Fibroblast of lung (primary cell): ENCODE measurements around the gene LGI1. TPM values are rescaled to one million over a fixed set of nuclear protein-coding genes. Genes with fewer than 3 reads are reported as not detected.

Experiments used
- DNase-seq, 2 donors: peaks; one replicate each; pipeline versions ENCODE4 v3.0.0 to v3.0.0-alpha.2; 2010; ENCODE audit warnings: low read depth in 2 of 2
- H2AFZ ChIP-seq: 2 replicates; pipeline ENCODE4 v1.5.1; 2012; ENCODE audit warnings: low read length, control low read depth, inconsistent platforms
- H3K27ac ChIP-seq: 2 replicates; pipeline ENCODE4 v1.5.1; 2011; ENCODE audit warnings: low read length, control low read depth; ENCODE audit not compliant: insufficient read depth
- H3K27me3 ChIP-seq: 2 replicates; pipeline ENCODE4 v1.5.1; 2011; ENCODE audit warnings: mild to moderate bottlenecking, low read length; ENCODE audit not compliant: control insufficient read depth, insufficient read depth
- H3K36me3 ChIP-seq: 2 replicates; pipeline ENCODE4 v1.5.1; 2011; ENCODE audit warnings: low read length; ENCODE audit not compliant: control insufficient read depth, insufficient read depth
- H3K4me1 ChIP-seq: 2 replicates; pipeline ENCODE4 v1.5.1; 2011; ENCODE audit warnings: low read length; ENCODE audit not compliant: control insufficient read depth, insufficient read depth; ENCODE audit errors: extremely low read depth
- H3K4me2 ChIP-seq: 2 replicates; pipeline ENCODE4 v1.5.1; 2011; ENCODE audit warnings: low read length, control low read depth; ENCODE audit not compliant: insufficient read depth; ENCODE audit errors: extremely low read depth
- H3K4me3 ChIP-seq, 4 experiments: fragments of 200-600 bp in 1 of 4; sonication (generic) in 1 of 4; replicated peaks in 1 of 4; 2 replicates each; pipeline ENCODE4 v1.5.1; 2011 to 2016; ENCODE audit warnings: low read length in 4 of 4, low read depth in 3 of 4, mild to moderate bottlenecking in 3 of 4, control low read depth in 2 of 4, inconsistent platforms in 1 of 4, mixed read lengths in 1 of 4; ENCODE audit not compliant: insufficient read depth in 1 of 4; ENCODE audit errors: control extremely low read depth in 1 of 4
- H3K79me2 ChIP-seq: 2 replicates; pipeline ENCODE4 v1.5.1; 2012; ENCODE audit warnings: mild to moderate bottlenecking, low read length, inconsistent platforms; ENCODE audit not compliant: control insufficient read depth, insufficient read depth
- H3K9ac ChIP-seq: 2 replicates; pipeline ENCODE4 v1.5.1; 2011; ENCODE audit warnings: mild to moderate bottlenecking, low read length, control low read depth; ENCODE audit not compliant: insufficient read depth
- H3K9me3 ChIP-seq: 2 replicates; pipeline ENCODE4 v1.5.1; 2012; ENCODE audit warnings: low read depth, low read length; ENCODE audit not compliant: control insufficient read depth, insufficient read depth
- H4K20me1 ChIP-seq: 2 replicates; pipeline ENCODE4 v1.5.1; 2011; ENCODE audit warnings: low read length; ENCODE audit not compliant: control insufficient read depth, insufficient read depth; ENCODE audit errors: extremely low read depth
- EZH2 ChIP-seq: IDR thresholded peaks from 2 replicates; pipeline ENCODE4 v1.5.1; 2012; ENCODE audit warnings: low read length, control low read depth, mild to moderate bottlenecking; ENCODE audit errors: missing control alignments
- polyA plus RNA-seq, 2 donors: library from polyadenylated mRNA; depleted of rRNA in 1 of 2; stranded (reverse) in 1 of 2; unstranded in 1 of 2; fragments of >200 nt; gene quantifications; 2 replicates each; pipeline ENCODE4 v1.2.1, GENCODE V29; 2011 to 2012; ENCODE audit warnings: missing spikeins in 1 of 2
- total RNA-seq: library from RNA; depleted of rRNA; stranded (reverse); fragments of >200 nt; gene quantifications from 2 replicates; pipeline ENCODE4 v1.2.1, GENCODE V29; 2014
- TF ChIP-seq, protein P1 (sequence below), 2 donors: IDR thresholded peaks in 1 of 2; conservative IDR thresholded peaks in 1 of 2; 1 replicate in 1 of 2; 2 replicates in 1 of 2; pipeline ENCODE4 v1.5.1; 2011 to 2012; ENCODE audit warnings: low read length in 2 of 2, control low read depth in 1 of 2, inconsistent platforms in 1 of 2, low read depth in 1 of 2, mild to moderate bottlenecking in 1 of 2

Gene LGI1
- total and polyA plus RNA-seq, 2 donors (not counting 1 experiment from before 2014, with no cell fraction given) = not detected

DNA sequence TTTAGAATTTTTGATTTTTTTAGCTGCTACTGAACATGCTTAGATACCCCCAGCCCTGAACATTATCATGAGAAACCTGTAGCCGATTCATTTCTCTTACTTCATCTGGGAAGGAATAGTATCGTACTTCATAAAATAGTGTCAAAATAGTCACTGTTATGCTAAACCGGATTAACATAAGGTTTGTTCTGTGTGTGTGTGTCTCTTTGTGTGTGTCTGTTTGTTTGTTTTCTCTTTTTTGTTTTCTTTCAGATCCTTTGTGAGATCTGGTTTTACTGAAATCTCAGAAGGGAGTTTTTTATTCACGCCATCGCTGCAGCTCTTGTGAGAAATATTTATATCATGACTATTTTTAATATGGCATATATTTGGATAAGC lies 761 bp downstream of the LGI1 start:
- Histone ChIP-seq H3K9ac (no peak overlapping the region), H3K27me3 (peaks cover 10% of the 10 kb centered on the region), H2AFZ (no peak overlapping the region), H3K79me2 (no peaks in the 10 kb centered on the region), H3K4me2 (no peak overlapping the region), H4K20me1 (no peaks in the 10 kb centered on the region), H3K27ac (no peak overlapping the region), H3K4me1 (no peaks in the 10 kb centered on the region), H3K9me3 (no peaks in the 10 kb centered on the region), H3K4me3 (peak overlapping the region in 1 of 4 experiments; percentile 11), H3K36me3 (no peaks in the 10 kb centered on the region)
- DNase-seq = no peak
- TF ChIP-seq, protein P1, sequence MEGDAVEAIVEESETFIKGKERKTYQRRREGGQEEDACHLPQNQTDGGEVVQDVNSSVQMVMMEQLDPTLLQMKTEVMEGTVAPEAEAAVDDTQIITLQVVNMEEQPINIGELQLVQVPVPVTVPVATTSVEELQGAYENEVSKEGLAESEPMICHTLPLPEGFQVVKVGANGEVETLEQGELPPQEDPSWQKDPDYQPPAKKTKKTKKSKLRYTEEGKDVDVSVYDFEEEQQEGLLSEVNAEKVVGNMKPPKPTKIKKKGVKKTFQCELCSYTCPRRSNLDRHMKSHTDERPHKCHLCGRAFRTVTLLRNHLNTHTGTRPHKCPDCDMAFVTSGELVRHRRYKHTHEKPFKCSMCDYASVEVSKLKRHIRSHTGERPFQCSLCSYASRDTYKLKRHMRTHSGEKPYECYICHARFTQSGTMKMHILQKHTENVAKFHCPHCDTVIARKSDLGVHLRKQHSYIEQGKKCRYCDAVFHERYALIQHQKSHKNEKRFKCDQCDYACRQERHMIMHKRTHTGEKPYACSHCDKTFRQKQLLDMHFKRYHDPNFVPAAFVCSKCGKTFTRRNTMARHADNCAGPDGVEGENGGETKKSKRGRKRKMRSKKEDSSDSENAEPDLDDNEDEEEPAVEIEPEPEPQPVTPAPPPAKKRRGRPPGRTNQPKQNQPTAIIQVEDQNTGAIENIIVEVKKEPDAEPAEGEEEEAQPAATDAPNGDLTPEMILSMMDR (conservative IDR thresholded peaks at IDR 0.05 in 1 of 2, IDR thresholded peaks at IDR 0.05 in 1 of 2; ENCODE audit: low read depth in 1 of 2, low read length in 2 of 2) = no peak
- TF ChIP-seq EZH2 = no peak

DNA sequence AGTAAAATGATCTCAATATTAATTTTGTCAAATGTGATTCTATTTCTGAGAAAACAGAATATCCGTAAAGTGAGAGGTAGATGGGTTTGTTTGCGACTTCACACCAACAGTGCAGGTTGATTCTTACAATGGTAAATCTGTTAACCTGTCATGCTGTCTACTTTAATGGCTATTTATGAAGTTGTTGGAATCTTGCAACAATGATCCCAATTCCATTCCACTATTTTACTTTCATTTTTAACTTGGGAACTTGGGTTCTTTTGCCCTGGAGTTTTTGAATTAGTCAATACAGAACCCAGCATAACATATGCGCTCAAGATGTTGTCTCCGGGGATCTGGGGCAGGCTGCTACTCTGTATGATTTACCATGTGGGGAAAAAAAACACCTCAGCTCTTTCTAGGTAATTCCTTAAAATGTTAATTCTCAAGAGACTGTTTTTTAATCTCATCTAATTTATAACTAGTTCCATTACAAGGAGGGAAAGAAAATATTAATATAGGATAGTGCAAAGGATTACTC lies 1.2 kb downstream of the LGI1 start:
- H3K27ac ChIP-seq = no peak overlapping the region

DNA sequence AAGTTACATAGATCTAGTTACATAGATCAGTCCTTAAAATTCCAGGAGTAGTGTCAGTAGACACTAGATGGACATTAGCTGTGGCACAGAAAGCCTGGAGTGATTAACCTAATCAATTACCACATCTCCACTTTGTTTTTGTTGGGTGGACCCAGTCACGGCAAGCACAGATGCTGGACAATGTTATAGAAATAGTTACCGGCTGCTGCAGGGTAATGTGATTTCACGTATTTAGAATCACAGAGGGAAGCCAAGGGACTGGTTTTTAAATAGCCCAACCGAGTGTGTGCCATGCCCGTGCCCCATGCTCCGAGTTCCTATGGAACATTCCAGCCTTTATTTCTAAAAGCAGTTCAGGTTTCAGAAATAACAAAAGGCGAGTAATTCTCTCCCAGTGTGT lies 2.8 kb downstream of the LGI1 start:
- Histone ChIP-seq H3K4me2 (no peak overlapping the region), H3K36me3 (no peaks in the 10 kb centered on the region), H3K79me2 (no peaks in the 10 kb centered on the region), H3K27ac (no peak overlapping the region), H3K4me3 (no peak overlapping the region), H3K4me1 (no peaks in the 10 kb centered on the region), H3K9ac (no peak overlapping the region), H4K20me1 (no peaks in the 10 kb centered on the region), H3K9me3 (no peaks in the 10 kb centered on the region), H3K27me3 (peaks cover 12% of the 10 kb centered on the region), H2AFZ (no peak overlapping the region)
- no peak for DNase-seq
- TF ChIP-seq, protein P1 (conservative IDR thresholded peaks at IDR 0.05 in 1 of 2, IDR thresholded peaks at IDR 0.05 in 1 of 2; ENCODE audit: low read depth in 1 of 2, low read length in 2 of 2) = no peak
- TF ChIP-seq EZH2 = no peak

More for the DNA sequence above, 1.2 kb downstream of the LGI1 start:
- no peak overlapping the region for H3K9ac ChIP-seq
- no peak overlapping the region for H3K4me2 ChIP-seq
- H3K4me1 ChIP-seq = no peaks in the 10 kb centered on the region
- H3K79me2 ChIP-seq = no peaks in the 10 kb centered on the region
- H3K9me3 ChIP-seq = no peaks in the 10 kb centered on the region
- no peak overlapping the region for H2AFZ ChIP-seq
- H4K20me1 ChIP-seq = no peaks in the 10 kb centered on the region
- H3K4me3 ChIP-seq = no peak overlapping the region
- peaks cover 10% of the 10 kb centered on the region for H3K27me3 ChIP-seq
- no peaks in the 10 kb centered on the region for H3K36me3 ChIP-seq
- DNase-seq = no peak
- TF ChIP-seq, protein P1 (conservative IDR thresholded peaks at IDR 0.05 in 1 of 2, IDR thresholded peaks at IDR 0.05 in 1 of 2; ENCODE audit: low read depth in 1 of 2, low read length in 2 of 2) = no peak
- TF ChIP-seq EZH2 = no peak
